Breast epithelium (tissue), 4 donors: Measurements from ENCODE around the gene HOTAIR. TPM values are rescaled to one million over a fixed set of nuclear protein-coding genes. Genes with fewer than 3 reads are reported as not detected.

Experiments used
- DNase-seq, 2 donors: peaks; one replicate each; pipeline ENCODE4 v3.0.0-alpha.2; 2019; ENCODE audit warnings: low spot score in 2 of 2
- H3K27ac ChIP-seq, 2 donors: fragments of 200-600 bp; sonication (generic) in 1 of 2; one replicate each; pipeline ENCODE4 v1.5.1; 2016 to 2019; ENCODE audit warnings: mild to moderate bottlenecking in 1 of 2
- H3K27me3 ChIP-seq, 2 donors: fragments of 200-600 bp; sonication (generic) in 1 of 2; one replicate each; pipeline versions ENCODE4 v1.5.1 to v1.6.0; 2017 to 2019; ENCODE audit warnings: control low read depth in 1 of 2, mild to moderate bottlenecking in 1 of 2
- H3K36me3 ChIP-seq: fragments of 200-600 bp; one replicate; pipeline ENCODE4 v1.5.1; 2019
- H3K4me1 ChIP-seq, 2 donors: fragments of 200-600 bp; sonication (generic); one replicate each; pipeline ENCODE4 v1.5.1; 2016 to 2019; ENCODE audit warnings: control low read depth in 1 of 2
- H3K4me3 ChIP-seq, 3 donors: fragments of 200-600 bp; sonication (generic); 1 replicate in 2 of 3; 2 replicates in 1 of 3; pipeline ENCODE4 v1.5.1; 2016 to 2019; ENCODE audit warnings: mild to moderate bottlenecking in 3 of 3, moderate library complexity in 2 of 3
- H3K9me3 ChIP-seq, 2 donors: fragments of 200-600 bp; sonication (generic) in 1 of 2; one replicate each; pipeline ENCODE4 v1.5.1; 2016 to 2019; ENCODE audit warnings: control low read depth in 1 of 2
- CTCF ChIP-seq, 3 donors: fragments of 450-650 bp; IDR thresholded peaks; one replicate each; pipeline ENCODE4 v1.5.1; 2016 to 2017; ENCODE audit warnings: antibody characterized with exemption in 3 of 3, mild to moderate bottlenecking in 3 of 3, moderate library complexity in 3 of 3
- POLR2A ChIP-seq: fragments of 450-650 bp; IDR thresholded peaks from one replicate; pipeline ENCODE4 v1.6.1; 2016; ENCODE audit warnings: antibody characterized with exemption, mild to moderate bottlenecking, moderate library complexity
- POLR2AphosphoS5 ChIP-seq, 3 donors: sonication (generic); formaldehyde crosslinking; IDR thresholded peaks; one replicate each; pipeline ENCODE4 v1.6.1; 2017; ENCODE audit warnings: antibody characterized with exemption in 3 of 3
- intact Hi-C: fragments of 100-400 bp; cut with DNase I; formaldehyde crosslinking; loops from one replicate; pipeline ENCODE4 v1.15.1; 2023; ENCODE audit warnings: low total_unique reads
- total RNA-seq, 3 donors: library from RNA; depleted of rRNA; stranded (reverse); fragments of >200 nt; gene quantifications; one replicate each; pipeline ENCODE4 v1.1.0, GENCODE V29; 2016

HOTAIR gene
- total RNA-seq, 3 donors from 2014 or later: 0.73 to 1.3 TPM; not detected in 1

- intact Hi-C loops: no loop called here
Observed at GRCh38 chr12:53980104-53980801, 5.5 kb upstream of the HOTAIR start.

GRCh38 chr12:53978477-53979356 is 4.0 kb upstream of the HOTAIR start:
- Histone ChIP-seq H3K4me1 (peaks cover 0 to 7% of the 10 kb centered on the region in 2 donors), H3K36me3 (no peaks in the 10 kb centered on the region), H3K9me3 (no peaks in the 10 kb centered on the region), H3K27ac (no peak overlapping the region), H3K27me3 (peaks cover 6 to 89% of the 10 kb centered on the region in 2 donors), H3K4me3 (no peak overlapping the region)
- intact Hi-C loops: no loop called here
- TF ChIP-seq POLR2AphosphoS5 (IDR thresholded peaks at IDR 0.05): no peak
- no peak for TF ChIP-seq CTCF (IDR thresholded peaks at IDR 0.05)
- no peak for TF ChIP-seq POLR2A
- DNase-seq: no peak

More at GRCh38 chr12:53980104-53980801, 5.5 kb upstream of the HOTAIR start:
- H3K9me3 ChIP-seq: no peaks in the 10 kb centered on the region
- no peak for DNase-seq
- peaks cover 0 to 2% of the 10 kb centered on the region in 2 donors for H3K4me1 ChIP-seq
- no peaks in the 10 kb centered on the region for H3K36me3 ChIP-seq
- H3K27ac ChIP-seq: no peak overlapping the region
- H3K27me3 ChIP-seq: peaks cover 2 to 86% of the 10 kb centered on the region in 2 donors
- TF ChIP-seq POLR2A: no peak
- no peak for TF ChIP-seq CTCF (IDR thresholded peaks at IDR 0.05)
- no peak for TF ChIP-seq POLR2AphosphoS5 (IDR thresholded peaks at IDR 0.05)
- H3K4me3 ChIP-seq: no peak overlapping the region

GRCh38 chr12:53977596-53978445 is 3.1 kb upstream of the HOTAIR start:
- no peaks in the 10 kb centered on the region for H3K9me3 ChIP-seq
- intact Hi-C loops: no loop called here
- no peak overlapping the region for H3K27ac ChIP-seq
- TF ChIP-seq POLR2A (no peak), POLR2AphosphoS5 (IDR thresholded peaks at IDR 0.05) (no peak), CTCF (IDR thresholded peaks at IDR 0.05) (no peak)
- H3K4me3 ChIP-seq: no peak overlapping the region
- no peaks in the 10 kb centered on the region for H3K36me3 ChIP-seq
- peaks cover 6 to 89% of the 10 kb centered on the region in 2 donors for H3K27me3 ChIP-seq
- H3K4me1 ChIP-seq: peaks cover 0 to 8% of the 10 kb centered on the region in 2 donors
- no peak for DNase-seq

DNA sequence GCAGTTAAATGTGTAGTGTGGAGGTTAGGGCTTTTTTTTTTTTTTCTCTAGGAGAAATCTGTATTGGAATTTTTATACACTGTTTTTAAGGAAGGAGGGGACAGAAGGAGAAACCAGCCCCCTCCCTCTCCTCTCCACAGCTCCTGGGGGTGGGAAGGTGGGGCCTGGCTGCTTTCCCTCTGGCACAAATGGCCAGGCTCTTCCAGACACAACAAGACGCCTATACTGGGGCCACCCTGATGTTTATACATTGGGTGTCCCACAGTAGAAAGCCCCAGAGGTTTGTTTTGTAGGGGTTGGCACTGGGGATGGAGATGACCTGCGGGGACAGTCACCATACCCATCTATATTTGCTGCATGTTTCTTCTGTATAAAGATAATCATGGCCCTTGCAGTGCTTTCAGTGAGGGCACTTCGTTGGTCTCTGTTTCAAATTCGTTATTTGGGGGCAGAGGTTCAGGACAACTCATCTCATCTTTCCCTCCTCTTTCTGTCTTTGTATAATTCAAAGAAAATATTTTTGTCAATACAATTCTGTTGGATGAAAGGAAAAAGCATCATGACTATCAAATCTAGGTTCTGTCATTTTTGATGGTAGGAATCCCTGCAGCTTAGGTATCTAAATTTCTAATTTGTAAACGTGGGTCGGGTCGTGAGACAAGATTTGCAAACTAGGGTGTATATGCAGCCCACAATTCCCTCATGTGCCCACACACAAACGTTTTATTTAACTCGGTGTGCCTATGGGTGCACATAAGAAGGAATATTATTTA is 2.3 kb upstream of the HOTAIR start:
- Histone ChIP-seq H3K36me3 (no peaks in the 10 kb centered on the region), H3K4me1 (peaks cover 0 to 8% of the 10 kb centered on the region in 2 donors), H3K9me3 (no peaks in the 10 kb centered on the region), H3K4me3 (no peak overlapping the region), H3K27me3 (peaks cover 6 to 89% of the 10 kb centered on the region in 2 donors), H3K27ac (no peak overlapping the region)
- intact Hi-C loops: no loop called here
- TF ChIP-seq POLR2AphosphoS5 (IDR thresholded peaks at IDR 0.05): no peak
- no peak for TF ChIP-seq POLR2A
- no peak for TF ChIP-seq CTCF (IDR thresholded peaks at IDR 0.05)
- no peak for DNase-seq
